Hippocampal formation (tissue), 2 donors: Measurements from ENCODE around the gene PARP16.
"Not testable (repeated sequence)": the region's sequence is repeated elsewhere in the genome, so short reads cannot be mapped to it uniquely, and the experiment has no call there.

Experiments
- DNase-seq, 2 donors: peaks; one replicate each; lab custom pipeline; 2025; lab: John Stamatoyannopoulos, UW

Gene PARP16

DNA sequence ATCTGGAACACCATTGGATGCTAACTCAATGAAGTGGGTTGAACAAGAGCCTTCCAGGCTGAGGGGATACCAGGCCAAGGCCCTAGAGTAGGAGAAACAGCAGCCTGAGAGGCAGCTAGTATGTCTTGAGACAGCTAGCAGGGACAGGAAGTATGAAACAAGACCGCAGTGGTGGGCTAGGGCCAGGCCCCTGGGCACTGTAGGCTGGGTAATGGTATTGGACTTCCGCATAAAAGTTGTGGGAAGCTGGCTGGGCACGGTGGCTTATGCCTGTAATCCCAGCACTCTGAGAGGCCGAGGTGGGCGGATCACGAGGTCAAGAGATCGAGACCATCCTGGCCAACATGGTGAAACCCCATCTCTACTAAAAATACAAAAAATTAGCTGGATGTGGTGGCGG is 50.2 kb downstream of the PARP16 start:
- DNase-seq, result not testable (repeated sequence)

DNA sequence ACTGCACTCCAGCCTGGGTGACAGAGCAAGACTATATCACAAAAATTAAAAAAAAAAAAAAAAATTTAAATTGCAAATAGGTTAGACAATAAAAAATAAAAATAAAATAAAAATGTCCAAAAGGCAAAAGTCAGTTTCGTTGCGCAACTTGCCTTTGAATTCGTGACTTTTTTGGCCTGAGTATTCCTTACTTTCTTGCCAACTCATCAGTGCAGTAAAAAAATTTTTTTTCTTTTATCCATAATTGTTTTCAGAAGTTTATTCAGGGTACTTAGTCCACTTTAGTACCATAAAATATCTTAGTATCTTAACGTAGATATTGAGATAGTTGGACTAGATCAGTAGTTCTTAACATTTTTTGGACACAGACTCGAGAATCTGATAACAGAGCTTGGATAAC is 53.0 kb downstream of the PARP16 start:
- DNase-seq, result no peak

DNA sequence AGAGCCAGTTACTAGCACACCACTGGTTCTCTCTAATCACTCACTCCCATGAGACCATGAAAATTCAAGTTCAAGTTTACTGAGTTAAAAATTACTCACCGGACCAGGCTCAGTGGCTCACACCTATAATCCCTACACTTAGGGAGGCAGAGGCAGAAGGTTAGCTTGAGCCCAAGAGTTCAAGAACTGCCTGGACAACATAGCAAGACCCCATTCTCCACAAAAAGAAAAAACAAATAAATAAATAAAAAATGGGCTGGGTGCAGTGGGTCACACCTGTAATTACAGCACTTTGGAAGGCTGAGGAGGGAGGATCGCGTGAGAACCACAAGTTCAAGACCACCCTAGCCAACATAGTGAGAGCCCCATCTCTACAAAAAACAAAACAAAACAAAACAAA is 54.2 kb downstream of the PARP16 start:
- DNase-seq, result no peak

DNA sequence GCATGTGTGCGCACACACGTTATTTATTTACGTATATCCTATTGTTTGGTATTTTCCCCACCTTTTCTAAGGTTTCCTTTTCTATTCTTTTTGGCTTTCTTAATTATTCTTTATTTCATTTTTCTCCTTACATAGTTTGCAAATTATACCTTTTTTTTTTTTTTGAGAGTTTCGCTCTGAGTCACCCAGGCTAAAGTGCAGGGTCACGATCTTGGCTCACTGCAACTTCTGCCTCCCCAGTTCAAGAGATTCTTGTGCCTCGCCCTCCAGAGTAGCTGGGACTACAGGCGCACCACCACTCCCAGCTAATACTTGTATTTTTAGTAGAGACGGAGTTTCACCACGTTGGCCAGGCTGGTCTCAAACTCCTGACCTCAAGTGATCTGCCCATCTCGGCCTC is 55.4 kb downstream of the PARP16 start:
- no peak for DNase-seq

DNA sequence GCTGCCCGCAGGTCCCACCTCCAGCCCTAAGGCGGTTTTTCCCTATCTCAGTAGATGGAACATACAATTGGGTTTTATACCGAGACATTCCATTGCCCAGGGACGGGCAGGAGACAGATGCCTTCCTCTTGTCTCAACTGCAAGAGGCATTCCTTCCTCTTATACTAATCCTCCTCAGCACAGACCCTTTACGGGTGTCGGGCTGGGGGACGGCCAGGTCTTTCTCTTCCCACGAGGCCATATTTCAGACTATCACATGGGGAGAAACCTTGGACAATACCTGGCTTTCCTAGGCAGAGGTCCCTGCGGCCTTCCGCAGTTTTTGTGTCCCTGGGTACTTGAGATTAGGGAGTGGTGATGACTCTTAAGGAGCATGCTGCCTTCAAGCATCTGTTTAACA is 59.8 kb downstream of the PARP16 start:
- not testable (repeated sequence) for DNase-seq

DNA sequence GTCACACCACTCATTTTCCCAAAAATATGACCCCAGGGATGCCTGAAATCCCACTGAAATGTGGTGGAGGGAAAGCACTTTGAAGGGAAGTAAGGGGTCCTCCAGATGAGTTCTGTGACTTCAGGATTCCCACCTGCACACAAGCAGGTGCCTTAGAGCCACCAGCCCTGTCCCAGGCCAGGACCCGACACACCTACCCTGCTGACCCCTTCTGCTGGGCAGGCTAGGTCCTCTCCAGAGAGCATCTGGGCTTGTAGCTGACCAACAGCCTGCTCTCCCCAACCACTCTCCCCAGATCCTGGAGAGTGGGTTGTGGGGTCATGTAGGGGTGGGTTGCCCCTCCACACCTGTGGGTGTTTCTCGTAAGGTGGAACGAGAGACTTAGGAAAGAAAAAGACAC is 60.5 kb downstream of the PARP16 start:
- no peak for DNase-seq

DNA sequence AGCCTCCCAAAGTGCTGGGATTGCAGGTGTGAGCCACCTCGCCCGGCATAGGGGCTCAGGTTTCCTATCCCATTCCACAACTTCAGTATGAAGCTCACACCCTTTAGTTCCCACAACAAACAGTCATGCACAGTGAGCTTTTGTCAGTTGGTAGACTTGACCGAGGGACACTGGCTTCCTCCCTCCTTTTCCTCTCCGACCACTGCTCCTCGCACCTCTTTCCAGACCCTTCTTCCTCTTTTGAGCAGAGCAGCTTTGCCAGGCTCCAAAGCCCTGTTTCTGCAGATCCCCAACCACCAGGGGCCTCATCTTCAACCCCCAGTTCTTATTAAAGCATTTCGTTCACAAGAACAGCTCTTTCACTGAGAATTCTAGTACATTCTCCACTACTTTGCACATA is 62.7 kb downstream of the PARP16 start:
- DNase-seq, result no peak

DNA sequence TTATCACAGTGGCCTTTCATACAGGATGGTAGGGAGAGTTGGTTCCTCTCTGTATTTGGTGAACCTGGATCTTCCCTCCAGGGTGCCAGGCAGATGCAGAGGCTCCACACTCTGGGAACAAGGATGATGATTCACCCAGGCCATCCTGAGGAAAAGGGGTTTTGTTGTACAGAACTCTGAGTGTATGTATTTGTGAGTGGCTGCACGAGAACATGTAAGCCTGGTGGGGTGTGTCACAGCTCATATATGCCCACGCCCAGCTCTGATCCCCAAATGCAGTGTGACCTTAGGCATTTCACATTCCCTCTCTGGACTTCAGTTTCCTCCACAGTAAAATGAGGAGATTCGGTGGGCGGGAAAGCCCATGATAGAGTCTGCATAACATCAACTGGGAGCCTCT is 63.8 kb downstream of the PARP16 start:
- DNase-seq, result no peak

DNA sequence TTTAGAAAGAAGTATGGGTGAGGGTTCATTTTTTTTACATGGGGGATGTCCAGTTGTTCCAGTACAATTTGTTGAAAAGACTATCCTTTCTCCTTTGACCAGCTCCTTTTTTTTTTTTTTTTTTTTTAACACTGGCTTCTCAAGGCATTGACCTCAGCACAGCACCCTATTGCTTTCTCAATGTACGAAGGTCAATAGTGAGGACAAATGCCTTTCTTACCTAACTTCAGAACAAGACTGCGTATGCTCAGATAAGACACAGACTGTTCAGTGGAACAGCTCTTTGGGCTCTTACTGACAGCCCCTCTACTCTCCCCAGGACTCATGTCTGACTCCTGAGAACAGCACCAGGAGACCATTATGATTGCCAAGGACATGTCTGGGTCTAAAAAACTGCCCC is 65.0 kb downstream of the PARP16 start:
- DNase-seq, result no peak

DNA sequence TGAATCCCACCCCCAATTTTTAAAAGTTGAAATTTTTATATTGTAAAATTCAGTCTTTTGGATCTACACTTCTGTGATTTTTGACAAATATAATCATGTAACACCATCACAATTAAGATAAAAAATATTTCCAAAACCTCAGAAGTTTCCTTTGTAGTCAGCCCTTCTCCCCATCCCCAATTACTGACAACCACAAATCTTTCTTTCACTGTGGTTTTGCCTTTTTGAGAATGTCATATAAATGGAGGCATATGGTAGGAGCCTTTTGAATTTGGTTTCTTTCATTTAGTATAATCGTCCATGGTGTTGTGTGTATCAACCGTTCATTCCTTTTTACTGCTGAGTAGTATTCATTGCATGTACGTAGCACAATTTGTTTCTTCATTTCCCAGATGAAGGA is 67.5 kb downstream of the PARP16 start:
- DNase-seq, result no peak

DNA sequence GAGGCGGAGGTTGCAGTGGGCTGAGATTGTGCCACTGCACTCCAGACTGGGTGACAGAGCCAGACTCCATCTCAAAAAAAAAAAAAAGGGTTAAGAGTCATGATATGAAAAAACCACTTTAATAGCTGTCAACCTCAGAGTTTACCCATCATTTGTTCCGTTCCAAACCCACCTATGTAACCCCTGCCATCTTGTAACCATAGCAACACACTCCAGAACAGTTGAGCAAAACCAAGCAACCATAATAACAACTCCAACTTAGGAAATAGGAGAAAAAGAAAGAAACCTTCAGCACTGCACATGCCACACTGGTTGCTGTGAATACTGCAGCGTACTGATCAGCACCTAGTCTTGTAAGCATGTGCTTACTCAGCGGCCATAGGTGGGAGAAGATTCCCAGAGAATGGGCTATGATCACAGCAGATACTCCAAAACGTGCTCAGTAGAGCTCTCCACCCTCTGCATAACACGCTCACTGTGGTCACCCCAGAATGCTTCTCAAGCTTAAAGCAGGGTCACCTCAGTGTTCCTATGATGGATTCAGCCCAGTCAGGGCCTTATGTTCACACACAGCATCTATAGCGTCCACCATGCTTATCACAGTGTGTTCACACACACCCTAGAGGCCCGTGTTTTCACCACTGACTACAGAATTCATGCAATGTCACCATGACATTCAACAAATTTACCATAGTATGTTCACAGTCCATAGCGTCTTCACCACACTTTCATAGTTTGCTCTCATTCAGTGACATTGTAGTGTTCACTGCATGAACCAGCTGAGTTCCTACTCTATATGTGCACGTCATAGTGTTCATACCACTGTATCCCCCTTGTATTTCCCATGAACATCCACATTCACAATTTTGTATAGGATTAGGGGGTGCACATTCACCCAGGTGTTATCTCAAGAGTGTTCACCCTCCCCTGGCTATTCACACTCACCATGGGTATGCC is 68.9 kb downstream of the PARP16 start:
- no peak for DNase-seq

DNA sequence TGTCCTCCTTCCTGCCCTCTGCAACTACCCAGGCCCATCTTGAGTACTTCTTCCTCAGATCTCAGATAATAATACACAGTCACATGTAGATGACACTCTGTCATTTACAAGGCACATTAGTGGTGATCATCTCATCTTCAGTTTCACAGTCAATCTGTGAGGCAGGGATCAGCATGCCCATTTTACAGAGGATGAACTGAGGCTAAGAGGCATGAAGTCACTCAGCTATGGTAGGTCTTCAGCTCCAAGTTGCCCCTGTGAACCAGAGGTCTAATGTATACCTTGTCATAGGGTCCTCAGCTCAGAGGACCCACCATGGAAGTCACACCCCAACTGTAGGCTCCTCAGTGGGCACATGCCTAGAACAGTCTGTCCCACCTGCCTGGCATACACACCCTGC is 71.2 kb downstream of the PARP16 start:
- DNase-seq, result no peak

DNA sequence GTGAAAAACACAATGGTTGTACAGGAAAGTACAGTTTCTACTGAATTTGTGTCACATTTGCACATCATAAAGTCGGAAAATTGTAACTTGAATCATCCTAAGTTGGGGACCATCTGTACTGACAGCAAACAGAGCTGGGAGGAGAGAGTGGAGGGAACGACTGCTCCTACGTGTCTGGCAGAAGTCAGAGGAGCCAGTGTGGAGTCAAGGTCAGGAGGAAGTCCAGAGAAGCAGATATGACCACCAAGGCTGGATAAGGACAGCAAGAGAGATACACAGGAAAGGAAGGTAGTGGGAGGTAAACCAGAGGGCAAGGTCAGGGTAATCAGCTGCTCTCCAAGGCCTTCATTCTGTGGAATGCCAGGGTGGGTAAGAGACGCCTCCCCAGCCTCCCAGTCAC is 72.7 kb downstream of the PARP16 start:
- no peak for DNase-seq

DNA sequence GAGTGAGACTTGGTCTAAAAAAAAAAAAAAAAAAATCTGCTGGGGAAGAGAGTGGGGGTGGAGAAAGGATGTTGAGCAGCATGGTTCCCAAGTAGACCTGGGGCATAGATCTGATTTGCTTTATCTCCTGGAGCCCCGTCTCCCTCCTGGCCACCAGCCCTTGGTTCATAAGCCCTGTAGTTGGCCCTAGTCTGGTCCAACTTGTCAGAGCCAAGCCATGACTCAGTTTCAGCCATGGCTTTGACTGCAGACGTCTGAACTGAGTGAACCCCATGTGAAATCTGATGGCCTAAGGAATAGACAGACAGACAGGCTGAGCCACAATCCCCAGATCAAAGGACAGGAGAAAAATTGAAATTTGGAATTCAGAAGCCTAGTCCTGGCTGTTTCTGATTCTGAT is 73.4 kb downstream of the PARP16 start:
- no peak for DNase-seq

DNA sequence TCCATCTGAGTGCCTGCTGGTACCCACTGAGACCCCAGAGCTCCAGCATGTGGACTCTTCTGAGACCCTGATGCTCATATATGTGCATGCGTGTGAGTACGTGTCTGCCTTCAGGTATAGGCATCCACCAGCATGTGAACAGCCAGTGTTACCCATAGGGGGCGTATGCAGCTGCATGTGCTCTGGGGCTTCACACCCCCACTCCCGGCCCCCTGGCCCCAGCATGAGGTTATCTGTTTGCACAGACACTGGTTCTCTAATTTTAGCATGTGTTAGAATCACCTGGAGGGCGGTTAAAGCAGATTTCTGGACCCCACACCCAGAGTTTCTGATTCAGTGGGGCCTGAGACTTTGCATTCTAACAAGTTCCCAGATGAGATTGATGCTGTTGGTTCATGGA is 74.6 kb downstream of the PARP16 start:
- no peak for DNase-seq

DNA sequence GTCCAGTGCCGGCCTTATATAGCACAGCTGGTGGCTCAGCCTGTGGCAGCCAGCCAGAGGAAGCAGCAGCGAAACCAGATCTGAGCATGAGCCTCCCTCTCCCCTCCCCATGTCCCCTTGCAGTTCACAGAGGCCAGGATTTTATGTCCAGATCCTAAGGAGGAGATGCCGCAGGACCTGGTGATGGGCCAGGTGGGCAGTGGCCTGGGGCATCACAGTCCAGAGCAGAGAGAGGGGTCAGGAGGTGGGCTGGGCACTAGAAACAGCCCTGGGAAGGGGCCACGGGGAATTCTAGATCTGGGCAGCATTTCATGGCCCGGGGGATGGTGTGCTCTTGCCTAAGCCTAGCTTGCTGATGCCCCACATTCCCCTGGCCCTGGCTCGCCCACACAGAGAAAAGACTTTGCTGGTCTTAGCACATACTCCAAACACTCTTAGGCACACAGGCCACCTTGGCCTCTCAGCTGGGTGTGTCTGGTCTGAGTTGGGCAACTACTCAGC is 75.2 kb downstream of the PARP16 start:
- DNase-seq, result no peak

DNA sequence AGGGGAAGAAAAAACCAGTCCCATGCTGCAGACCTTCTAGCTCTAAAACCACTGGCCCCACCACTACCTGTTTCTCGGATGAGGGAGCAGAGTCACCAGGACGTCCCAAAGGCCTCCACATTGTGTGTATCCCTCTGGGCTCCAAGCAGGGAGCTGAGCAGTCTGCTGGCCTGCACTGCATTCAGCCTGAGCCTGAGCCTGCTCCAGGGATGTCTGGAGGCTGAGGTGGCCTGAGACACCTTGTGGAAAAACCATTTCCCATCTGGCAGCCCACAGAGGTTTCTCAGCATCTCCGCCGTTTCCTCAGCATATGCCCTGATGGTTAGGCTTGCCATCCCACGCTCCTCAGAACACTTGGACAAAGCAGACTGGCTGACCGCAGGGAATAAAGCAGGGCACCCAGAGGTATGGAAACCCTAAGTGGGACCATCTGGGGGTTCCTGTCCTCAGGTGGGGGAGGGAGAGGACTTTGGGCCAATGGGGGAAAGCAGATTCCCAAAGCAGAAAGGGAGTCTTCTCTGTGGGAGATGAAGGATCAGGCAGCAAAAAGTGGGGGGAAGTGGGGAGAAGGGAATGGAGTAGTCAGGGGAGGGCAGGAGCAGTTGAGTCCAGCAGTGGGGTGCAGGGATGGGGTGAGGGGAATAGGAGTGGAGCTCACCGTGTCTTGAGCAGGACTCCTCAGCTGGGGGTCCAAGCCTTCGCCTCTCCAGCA is 75.8 kb downstream of the PARP16 start, which contains the start of gene CILP:
CILP (minus strand) TSS at position 704 of the 712 bp plus-strand sequence. CDS start 1,718 bp downstream, outside the sequence.
- no peak for DNase-seq

DNA sequence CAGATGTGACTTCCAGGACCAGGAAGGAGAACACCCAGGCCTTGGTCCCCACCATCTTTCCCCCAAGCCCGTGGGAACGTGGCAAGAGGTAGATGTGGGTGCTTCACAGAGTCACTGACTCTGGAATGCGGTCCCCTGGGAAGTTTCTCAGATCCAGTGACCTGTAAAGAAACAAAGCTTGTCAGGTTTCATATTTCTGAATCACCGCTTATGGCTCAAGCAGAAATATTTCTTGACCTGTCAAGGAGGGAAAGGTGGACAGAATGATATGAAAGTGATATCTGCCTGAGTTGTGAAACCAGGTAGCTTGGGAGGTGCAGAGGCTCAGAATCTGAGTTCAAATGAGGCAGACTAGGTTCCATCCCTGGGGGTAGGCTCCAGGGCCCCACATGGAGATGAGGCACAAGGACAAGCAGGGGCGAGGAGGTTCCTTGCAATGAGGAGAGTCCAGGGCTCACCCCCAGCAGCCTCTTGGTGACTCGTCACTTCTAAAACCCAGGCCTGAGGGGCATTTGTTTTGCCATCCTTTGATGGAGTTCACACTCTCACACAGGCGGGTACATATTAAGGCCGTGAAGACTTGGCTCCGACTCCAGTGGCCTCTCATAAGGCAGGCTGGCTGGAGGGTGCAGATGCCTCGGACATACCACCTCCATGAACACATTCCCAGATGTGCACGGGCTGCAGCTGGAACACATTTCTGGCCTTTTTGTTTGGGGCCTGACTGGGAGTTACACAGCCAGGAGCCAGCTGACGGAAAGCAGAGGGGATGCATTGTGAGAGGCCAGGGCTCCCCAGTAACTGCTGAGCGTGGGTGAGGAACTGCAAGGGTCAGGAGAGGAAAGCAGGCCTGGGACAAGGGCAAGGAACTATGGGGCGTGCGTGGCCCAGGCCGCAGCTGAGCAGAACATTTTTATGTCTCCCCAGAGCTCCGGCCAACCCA is 76.7 kb downstream of the PARP16 start:
- DNase-seq, result no peak

DNA sequence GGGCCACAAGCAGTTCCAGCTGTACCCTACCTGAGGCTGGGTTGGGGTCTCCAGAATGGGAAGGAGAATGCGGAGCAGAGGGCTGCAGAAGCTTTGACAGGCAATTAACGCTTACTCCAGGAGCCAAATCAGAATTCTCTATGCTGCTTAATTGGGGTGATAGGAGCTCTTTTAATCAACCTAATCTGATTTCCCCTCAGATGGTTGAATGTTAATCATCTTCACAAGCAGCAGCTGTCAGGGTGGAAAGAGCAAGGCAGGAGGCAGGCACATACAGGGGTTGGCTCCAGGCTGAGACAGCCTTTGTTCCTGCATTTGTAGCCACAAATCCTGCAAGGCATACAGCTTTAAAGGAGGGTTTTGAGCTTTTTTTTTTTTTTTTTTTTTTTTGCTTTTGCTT is 78.0 kb downstream of the PARP16 start:
- no peak for DNase-seq
